HL-60 (cell line): ENCODE results near the gene OSBPL2.

Experiments used
- DNase-seq, 2 experiments: peaks; one replicate each; pipeline ENCODE4 v3.0.0-alpha.2; 2010 to 2020; ENCODE audit warnings: low read depth in 1 of 2, low spot score in 1 of 2
- H3K27ac ChIP-seq: fragments of 250-450 bp; sonication (Bioruptor Pico); replicated peaks from 2 replicates; pipeline ENCODE4 v1.5.1; 2020; ENCODE audit warnings: mild to moderate bottlenecking, moderate library complexity
- H3K27me3 ChIP-seq: fragments of 250-450 bp; sonication (Bioruptor Pico); 2 replicates; pipeline ENCODE4 v1.5.1; 2021; ENCODE audit warnings: mild to moderate bottlenecking, moderate library complexity; ENCODE audit not compliant: insufficient read depth, poor library complexity, severe bottlenecking
- H3K4me3 ChIP-seq: replicated peaks from 2 replicates; pipeline ENCODE4 v1.5.1; 2011; ENCODE audit warnings: mild to moderate bottlenecking, control low read depth, low read length; ENCODE audit not compliant: insufficient read depth
- GABPA ChIP-seq: IDR thresholded peaks from 2 replicates; pipeline ENCODE4 v1.6.1; 2012; ENCODE audit warnings: low read depth
- POLR2AphosphoS5 ChIP-seq: IDR thresholded peaks from 2 replicates; pipeline ENCODE4 v1.6.1; 2012; ENCODE audit warnings: low read depth
- SPI1 ChIP-seq: IDR thresholded peaks from 2 replicates; pipeline ENCODE4 v1.6.1; 2012; ENCODE audit warnings: low read depth, mild to moderate bottlenecking, borderline replicate concordance
- TF ChIP-seq, protein P1 (sequence below): IDR thresholded peaks from 2 replicates; pipeline ENCODE4 v1.6.1; 2012; ENCODE audit warnings: low read depth; ENCODE audit not compliant: insufficient replicate concordance
- TF ChIP-seq, protein P2 (sequence below): IDR thresholded peaks from one replicate; pipeline ENCODE4 v1.5.1; 2011; ENCODE audit warnings: low read length, control low read depth, inconsistent platforms; ENCODE audit not compliant: insufficient read depth

Gene OSBPL2

DNA sequence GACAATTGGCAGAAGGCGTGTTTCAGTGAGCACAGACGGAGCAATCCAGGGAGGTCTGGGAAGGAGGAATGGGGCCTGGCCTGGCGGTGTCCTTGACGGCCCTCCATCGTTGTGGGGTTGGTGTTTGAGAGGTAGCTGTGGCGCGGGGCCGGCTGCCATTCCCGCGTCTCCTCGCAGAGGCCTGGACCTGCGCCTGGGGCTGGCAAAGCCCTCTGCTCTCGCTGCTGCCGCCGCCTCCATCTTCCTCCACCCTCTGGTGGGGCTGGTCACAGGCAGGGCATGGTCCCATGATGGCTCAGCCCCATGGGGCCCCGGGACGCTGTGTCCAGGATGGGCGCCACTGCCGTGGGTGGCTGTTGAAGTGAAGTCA lies 7.6 kb downstream of the OSBPL2 start:
- Histone ChIP-seq H3K4me3 (no peak overlapping the region), H3K27me3 (no peaks in the 10 kb centered on the region), H3K27ac (no peak overlapping the region)
- no peak for DNase-seq
- TF ChIP-seq POLR2AphosphoS5 (no peak), SPI1 (no peak), GABPA (no peak)
- TF ChIP-seq, protein P1, sequence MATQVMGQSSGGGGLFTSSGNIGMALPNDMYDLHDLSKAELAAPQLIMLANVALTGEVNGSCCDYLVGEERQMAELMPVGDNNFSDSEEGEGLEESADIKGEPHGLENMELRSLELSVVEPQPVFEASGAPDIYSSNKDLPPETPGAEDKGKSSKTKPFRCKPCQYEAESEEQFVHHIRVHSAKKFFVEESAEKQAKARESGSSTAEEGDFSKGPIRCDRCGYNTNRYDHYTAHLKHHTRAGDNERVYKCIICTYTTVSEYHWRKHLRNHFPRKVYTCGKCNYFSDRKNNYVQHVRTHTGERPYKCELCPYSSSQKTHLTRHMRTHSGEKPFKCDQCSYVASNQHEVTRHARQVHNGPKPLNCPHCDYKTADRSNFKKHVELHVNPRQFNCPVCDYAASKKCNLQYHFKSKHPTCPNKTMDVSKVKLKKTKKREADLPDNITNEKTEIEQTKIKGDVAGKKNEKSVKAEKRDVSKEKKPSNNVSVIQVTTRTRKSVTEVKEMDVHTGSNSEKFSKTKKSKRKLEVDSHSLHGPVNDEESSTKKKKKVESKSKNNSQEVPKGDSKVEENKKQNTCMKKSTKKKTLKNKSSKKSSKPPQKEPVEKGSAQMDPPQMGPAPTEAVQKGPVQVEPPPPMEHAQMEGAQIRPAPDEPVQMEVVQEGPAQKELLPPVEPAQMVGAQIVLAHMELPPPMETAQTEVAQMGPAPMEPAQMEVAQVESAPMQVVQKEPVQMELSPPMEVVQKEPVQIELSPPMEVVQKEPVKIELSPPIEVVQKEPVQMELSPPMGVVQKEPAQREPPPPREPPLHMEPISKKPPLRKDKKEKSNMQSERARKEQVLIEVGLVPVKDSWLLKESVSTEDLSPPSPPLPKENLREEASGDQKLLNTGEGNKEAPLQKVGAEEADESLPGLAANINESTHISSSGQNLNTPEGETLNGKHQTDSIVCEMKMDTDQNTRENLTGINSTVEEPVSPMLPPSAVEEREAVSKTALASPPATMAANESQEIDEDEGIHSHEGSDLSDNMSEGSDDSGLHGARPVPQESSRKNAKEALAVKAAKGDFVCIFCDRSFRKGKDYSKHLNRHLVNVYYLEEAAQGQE: no peak
- TF ChIP-seq, protein P2, sequence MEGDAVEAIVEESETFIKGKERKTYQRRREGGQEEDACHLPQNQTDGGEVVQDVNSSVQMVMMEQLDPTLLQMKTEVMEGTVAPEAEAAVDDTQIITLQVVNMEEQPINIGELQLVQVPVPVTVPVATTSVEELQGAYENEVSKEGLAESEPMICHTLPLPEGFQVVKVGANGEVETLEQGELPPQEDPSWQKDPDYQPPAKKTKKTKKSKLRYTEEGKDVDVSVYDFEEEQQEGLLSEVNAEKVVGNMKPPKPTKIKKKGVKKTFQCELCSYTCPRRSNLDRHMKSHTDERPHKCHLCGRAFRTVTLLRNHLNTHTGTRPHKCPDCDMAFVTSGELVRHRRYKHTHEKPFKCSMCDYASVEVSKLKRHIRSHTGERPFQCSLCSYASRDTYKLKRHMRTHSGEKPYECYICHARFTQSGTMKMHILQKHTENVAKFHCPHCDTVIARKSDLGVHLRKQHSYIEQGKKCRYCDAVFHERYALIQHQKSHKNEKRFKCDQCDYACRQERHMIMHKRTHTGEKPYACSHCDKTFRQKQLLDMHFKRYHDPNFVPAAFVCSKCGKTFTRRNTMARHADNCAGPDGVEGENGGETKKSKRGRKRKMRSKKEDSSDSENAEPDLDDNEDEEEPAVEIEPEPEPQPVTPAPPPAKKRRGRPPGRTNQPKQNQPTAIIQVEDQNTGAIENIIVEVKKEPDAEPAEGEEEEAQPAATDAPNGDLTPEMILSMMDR: no peak

DNA sequence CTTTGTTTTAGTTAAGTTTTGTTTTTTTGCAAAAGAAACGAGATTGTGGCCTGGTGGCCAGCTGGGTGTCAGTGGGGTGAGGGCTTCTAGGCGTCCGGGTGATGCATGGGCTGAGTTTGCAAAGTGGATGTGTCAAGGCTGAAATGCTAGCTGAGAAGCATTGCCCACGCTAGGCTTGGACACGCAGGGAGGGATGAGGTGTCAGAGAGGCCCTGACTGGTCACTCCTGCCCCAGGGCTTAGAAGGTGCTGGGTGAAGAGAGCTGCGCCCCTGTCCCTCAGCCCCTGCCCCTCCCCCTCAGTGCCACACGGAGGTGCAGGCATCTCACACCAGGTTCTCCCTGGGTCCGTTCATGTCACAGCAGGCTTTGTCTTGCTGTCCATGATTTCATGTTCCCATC lies 8.1 kb downstream of the OSBPL2 start:
- no peak for DNase-seq
- H3K27ac ChIP-seq: no peak overlapping the region
- no peak for TF ChIP-seq POLR2AphosphoS5
- TF ChIP-seq, protein P2: no peak
- TF ChIP-seq, protein P1: no peak
- no peak for TF ChIP-seq GABPA
- no peak for TF ChIP-seq SPI1
- H3K27me3 ChIP-seq: no peaks in the 10 kb centered on the region
- H3K4me3 ChIP-seq: no peak overlapping the region

DNA sequence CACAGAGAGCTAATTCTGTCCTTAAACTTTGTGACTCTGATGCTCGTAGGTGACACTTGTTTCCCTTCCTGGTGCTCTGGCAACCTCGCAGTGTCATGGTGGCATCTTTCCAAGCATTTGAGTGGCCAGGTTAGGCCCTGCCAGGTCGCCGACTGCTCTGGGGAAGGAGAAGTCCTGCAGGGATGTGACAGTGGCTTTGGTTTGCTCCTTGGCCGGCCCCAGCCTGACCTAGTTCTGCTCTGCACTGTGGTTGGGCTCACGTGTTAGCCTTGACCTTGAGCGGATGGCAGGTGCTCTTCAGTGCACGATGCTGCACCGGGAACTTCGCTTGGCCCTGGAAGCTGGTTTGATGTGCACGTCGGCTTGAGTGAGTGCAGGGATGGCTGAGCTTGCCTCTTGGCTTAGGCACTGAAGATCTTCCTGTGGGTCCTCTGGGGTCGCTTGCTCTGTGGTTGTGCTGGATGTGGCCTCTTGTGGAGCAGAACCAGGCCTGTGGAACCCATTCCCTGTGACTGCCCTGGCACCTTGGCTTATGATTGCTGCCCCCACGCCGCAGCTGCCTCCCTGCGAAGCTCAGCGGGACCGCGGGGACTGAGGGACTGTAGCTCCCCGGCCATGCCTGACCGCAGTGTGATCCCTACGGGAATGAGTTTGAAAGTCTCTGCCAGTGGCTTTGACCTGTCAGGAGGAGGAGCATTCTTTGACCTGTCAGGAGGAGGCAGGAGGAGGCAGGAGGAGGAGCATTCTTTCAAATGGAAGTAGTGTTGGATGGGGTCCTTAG lies 8.7 kb downstream of the OSBPL2 start:
- no peaks in the 10 kb centered on the region for H3K27me3 ChIP-seq
- H3K27ac ChIP-seq: no peak overlapping the region
- TF ChIP-seq GABPA (no peak), POLR2AphosphoS5 (no peak), SPI1 (no peak)
- TF ChIP-seq, protein P2: no peak
- TF ChIP-seq, protein P1: no peak
- no peak for DNase-seq
- no peak overlapping the region for H3K4me3 ChIP-seq
